ENCODE results near the gene LTC4S.

The LTC4S gene

GRCh38 chr5:179812135-179812825, 18.5 kb downstream of the LTC4S start:
- no peak for DNase-seq (ENCODE audit: low read depth)

DNA sequence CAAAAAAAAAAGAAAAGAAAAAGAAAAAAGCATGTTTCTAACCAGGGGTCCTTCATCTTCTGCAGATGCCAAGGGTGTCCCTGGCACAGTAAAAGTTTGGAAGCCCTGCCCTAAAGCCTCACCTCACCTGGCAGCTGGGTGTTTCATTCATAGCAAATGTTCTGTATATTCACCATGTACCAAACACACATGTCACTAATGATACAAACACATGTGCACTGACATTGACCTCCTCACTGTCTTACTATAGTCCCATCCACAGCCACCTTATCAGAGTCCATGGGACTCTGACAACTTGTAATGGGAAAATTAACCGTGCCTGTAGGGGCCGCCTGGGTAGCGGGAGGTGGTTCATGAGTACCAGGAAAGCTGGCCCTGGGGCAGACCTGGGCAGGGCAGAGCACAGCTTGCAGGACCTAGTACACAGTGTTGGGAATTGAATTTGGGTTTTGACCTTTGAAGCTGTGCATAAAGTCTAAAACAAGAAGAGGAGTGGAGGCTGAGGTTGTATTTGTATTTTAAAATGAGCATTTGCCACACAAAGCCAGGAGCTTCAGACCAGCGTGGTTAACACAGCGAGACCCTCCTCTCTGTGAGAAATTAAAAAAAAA, 19.3 kb downstream of the LTC4S start:
- DNase-seq (ENCODE audit: low read depth): no peak

DNA sequence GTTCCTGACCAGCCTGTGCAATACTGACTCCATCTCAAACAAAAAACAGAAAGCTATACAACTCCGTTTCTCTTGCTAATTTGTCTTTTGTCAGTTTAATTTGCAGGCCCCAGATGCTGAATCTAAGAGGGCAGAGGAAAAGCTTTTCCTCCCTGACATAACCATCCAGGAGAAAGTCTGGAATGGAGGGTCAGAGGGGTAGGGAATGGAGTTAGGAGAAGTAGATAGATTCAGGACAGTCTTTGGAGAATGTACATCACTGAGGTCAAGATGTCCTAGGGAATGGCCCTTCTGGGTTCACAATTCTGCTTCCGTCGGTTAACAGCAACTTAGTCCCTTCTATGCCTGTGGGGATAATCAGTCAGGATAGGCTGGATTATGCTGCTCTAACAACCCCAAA, 20.3 kb downstream of the LTC4S start:
- DNase-seq (ENCODE audit: low read depth): no peak

GRCh38 chr5:179815491-179816249, 21.9 kb downstream of the LTC4S start:
- DNase-seq (ENCODE audit: low read depth): no peak

GRCh38 chr5:179816401-179816795, 22.6 kb downstream of the LTC4S start:
- DNase-seq (ENCODE audit: low read depth): no peak

- DNase-seq (ENCODE audit: low read depth): no peak
These were observed 23.1 kb downstream of the LTC4S start for GRCh38 chr5:179816796-179817469.

DNA sequence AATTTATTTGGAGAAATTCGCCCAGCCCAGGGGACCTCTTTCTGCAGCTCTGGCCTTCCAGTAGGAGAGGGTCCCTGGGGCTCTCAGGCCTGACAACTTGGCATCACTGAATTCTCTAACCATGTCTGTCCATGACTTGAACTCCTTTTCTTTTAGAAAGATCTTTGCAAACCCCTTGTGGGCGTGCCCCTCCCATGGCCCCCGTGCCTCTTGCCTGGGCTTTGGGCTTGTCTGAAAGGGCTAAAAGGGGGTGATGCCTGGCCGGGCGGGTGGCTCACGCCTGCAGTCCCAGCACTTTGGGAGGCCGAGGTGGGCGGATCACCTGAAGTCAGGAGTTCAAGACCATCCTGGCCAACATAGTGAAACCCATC, 23.7 kb downstream of the LTC4S start:
- no peak for DNase-seq (ENCODE audit: low read depth)

- no peak for DNase-seq (ENCODE audit: low read depth)
These were observed 24.3 kb downstream of the LTC4S start for GRCh38 chr5:179817890-179818745.

GRCh38 chr5:179818746-179819295, 25.0 kb downstream of the LTC4S start:
- DNase-seq (ENCODE audit: low read depth): peak; percentile 96

GRCh38 chr5:179819296-179820126, 25.7 kb downstream of the LTC4S start:
- DNase-seq (ENCODE audit: low read depth): peak; percentile 84

GRCh38 chr5:179820127-179820482, 26.3 kb downstream of the LTC4S start:
- no peak for DNase-seq (ENCODE audit: low read depth)

DNA sequence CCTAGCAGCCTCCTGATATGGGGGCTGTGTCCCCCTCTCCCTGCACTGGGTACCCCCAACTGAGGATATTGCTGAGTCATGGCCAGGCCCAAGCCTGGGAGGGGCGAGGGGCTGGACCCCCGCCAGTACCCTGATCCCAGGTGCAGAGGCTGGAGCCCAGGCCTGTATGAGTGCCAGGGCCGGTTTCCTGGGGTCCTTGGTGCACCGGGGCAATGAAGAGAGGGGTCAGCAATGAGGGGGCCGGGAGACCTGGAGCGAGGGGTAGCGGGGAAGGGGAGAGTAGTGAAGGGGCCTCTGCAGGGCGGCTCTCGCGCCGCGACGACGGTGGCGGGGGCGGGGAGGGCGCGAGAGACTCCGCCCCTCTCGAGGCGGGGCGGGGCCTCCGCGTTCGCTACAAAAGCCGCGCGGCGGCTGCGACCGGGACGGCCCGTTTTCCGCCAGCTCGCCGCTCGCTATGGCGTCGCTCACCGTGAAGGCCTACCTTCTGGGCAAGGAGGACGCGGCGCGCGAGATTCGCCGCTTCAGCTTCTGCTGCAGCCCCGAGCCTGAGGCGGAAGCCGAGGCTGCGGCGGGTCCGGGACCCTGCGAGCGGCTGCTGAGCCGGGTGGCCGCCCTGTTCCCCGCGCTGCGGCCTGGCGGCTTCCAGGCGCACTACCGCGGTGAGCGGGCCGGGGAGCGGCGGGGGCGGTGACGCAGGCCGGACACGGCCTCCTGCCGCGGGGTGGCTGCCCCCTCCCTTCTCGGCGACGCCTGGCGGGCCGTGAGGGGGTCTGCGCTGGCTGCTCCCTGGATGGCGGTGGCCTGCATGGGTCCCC, 26.9 kb downstream of the LTC4S start, which contains the start of gene SQSTM1:
Gene SQSTM1, plus strand, starts transcription at position 423 of the 815 bp plus-strand sequence. Its CDS starts 32 bp downstream, at position 455.
- peak; percentile 81 for DNase-seq (ENCODE audit: low read depth)

- DNase-seq (ENCODE audit: low read depth): peak; percentile 94
These were observed 27.7 kb downstream of the LTC4S start for GRCh38 chr5:179821298-179822058.

GRCh38 chr5:179822059-179822432, 28.3 kb downstream of the LTC4S start:
- DNase-seq (ENCODE audit: low read depth): no peak

GRCh38 chr5:179822444-179822990, 28.7 kb downstream of the LTC4S start:
- no peak for DNase-seq (ENCODE audit: low read depth)

- DNase-seq (ENCODE audit: low read depth): no peak
These were observed 30.4 kb downstream of the LTC4S start for GRCh38 chr5:179823937-179824744.

DNA sequence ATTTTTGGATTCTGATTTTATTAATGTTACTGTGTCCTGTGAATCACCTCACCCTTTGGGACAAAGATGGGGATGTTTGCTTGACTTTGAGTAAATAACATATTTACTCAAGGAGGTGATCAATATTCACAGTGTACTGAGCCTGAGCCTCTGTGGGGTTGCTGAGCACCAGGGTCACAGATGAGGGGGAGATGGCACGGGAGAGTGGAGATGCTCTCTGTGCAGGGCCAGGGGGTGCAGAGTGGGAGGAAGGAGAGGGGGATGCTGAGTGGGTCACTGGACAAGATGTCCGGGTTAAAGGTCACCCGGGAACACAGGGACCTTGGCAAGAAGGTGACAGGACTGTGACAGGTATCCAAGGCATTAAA, 30.9 kb downstream of the LTC4S start:
- no peak for DNase-seq (ENCODE audit: low read depth)

All from ELR (cell line).